ENCODE data around the gene KRTAP4-3. TPM values are rescaled to one million over a fixed set of nuclear protein-coding genes. Genes with fewer than 3 reads are reported as not detected.

KRTAP4-3 gene
- total RNA-seq, result not detected in 2 replicates

DNA sequence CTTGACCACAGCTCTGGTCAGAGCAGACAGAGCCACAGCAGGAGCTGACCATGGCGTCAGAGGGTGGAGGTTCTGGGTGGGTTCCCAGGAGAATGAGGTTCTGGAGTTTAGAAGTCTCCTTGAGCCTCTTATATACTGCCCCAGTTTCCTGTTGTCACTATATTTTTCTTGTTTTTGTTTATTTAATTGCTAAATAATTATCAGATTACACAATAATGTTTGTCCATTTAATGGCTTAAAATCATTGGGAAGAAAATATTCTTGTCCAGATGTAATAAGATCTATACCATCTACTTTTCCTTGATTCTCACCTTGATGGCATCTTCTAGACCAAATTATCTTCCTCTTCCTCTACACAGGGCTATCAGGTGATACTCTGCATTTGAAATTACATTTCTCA, at the start of gene KRTAP4-3:
KRTAP4-3 (minus strand) TSS at position 101 of the 400 bp plus-strand sequence; CDS start at position 52, 49 bp downstream.

DNA sequence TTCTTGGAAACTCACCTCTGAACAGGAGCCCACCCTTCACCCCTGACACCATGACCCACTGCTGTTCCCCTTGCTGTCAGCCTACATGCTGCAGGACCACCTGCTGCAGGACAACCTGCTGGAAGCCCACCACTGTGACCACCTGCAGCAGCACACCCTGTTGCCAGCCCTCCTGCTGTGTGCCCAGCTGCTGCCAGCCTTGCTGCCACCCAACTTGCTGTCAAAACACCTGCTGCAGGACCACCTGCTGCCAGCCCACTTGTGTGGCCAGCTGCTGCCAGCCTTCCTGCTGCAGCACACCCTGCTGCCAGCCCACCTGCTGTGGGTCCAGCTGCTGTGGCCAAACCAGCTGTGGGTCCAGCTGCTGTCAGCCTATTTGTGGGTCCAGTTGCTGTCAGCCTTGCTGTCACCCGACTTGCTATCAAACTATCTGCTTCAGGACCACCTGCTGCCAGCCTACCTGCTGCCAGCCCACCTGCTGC, 21.9 kb upstream of the KRTAP4-3 start, which contains the start of gene KRTAP9-1:
KRTAP9-1 (plus strand) TSS at position 51 of the 482 bp plus-strand sequence; CDS start at position 51, 0 bp downstream.

DNA sequence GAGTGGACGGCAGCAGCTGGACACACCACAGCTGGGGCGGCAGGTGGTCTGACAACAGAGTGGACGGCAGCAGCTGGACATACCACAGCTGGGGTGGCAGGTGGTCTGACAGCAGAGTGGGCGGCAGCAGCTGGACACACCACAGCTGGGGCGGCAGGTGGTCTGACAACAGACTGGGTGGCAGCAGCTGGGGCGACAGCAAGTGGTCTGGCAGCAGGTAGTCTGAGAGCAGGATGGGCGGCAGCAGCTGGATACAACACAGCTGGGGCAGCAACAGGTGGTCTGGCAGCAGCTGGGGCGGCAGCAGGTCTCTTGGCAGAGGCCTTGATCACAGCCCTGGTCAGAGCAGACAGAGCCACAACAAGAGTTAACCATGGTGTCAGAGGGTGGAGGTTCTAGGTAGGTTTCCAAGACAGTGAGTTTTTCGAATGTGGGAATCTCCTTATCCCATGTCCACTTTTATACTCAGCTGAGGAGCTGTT, 16.5 kb upstream of the KRTAP4-3 start, which contains the start of gene KRTAP4-1:
KRTAP4-1 (minus strand) TSS at position 432 of the 482 bp plus-strand sequence; CDS start at position 375, 57 bp downstream.

DNA sequence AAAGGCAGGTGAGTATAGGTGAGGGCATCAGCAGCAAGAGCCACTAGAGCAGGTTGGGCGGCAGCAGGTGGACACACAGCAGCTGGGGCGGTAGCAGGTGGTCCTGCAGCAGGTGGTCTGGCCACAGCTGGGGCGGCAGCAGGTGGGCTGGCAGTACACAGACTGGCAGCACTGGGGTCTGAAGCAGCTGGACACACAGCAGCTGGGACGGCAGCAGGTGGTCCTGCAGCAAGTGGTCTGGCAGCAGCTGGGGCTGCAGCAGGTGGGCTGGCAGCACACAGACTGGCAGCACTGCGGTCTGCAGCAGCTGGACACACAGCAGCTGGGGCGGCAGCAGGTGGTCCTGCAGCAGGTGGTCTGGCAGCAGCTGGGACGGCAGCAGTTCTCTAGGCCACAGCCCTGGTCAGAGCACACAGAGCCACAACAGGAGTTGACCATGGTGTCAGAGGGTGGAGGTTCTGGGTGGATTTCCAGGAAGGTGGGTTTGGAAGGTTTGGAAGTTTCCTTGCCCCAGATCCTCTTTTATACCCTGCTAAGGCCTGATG, 9.8 kb upstream of the KRTAP4-3 start, which contains the start of gene KRTAP4-2:
KRTAP4-2 (minus strand) TSS at position 495 of the 545 bp plus-strand sequence; CDS start at position 438, 57 bp downstream.

DNA sequence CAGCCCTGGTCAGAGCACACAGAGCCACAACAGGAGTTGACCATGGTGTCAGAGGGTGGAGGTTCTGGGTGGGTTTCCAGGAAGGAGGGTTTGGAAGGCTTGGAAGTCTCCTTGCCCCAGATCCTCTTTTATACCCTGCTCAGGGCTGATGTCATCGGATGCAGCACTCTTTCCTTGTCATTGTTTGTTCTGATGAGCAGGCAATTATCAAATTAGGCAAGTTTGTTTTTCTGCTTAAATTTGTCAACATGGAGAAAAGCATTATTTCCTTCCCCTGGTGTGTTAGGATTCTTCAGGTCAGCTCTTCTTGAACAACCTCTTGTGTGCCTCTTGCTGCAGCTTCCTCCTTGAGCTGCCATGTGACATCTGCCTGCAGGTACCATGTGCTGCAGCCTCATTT, 7.4 kb downstream of the KRTAP4-3 start, which contains the start of gene KRTAP4-4:
KRTAP4-4 (minus strand) TSS at position 101 of the 400 bp plus-strand sequence; CDS start at position 44, 57 bp downstream.

DNA sequence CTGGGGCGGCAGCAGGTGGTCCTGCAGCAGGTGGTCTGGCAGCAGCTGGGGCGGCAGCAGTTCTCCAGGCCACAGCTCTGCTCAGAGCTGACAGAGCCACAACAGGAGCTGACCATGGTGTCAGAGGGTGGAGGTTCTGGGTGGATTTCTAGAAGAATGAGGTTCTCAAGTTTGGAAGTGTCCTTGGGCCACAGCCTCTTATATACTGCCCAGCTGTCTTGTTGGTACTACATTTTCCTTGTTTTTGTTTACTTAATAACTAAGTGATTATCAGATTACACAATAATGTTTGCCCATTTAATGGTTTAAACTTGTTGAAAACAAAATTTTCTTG, 18.4 kb downstream of the KRTAP4-3 start, which contains the start of gene KRTAP4-5:
KRTAP4-5 (minus strand) TSS at position 174 of the 334 bp plus-strand sequence; CDS start at position 116, 58 bp downstream.

DNA sequence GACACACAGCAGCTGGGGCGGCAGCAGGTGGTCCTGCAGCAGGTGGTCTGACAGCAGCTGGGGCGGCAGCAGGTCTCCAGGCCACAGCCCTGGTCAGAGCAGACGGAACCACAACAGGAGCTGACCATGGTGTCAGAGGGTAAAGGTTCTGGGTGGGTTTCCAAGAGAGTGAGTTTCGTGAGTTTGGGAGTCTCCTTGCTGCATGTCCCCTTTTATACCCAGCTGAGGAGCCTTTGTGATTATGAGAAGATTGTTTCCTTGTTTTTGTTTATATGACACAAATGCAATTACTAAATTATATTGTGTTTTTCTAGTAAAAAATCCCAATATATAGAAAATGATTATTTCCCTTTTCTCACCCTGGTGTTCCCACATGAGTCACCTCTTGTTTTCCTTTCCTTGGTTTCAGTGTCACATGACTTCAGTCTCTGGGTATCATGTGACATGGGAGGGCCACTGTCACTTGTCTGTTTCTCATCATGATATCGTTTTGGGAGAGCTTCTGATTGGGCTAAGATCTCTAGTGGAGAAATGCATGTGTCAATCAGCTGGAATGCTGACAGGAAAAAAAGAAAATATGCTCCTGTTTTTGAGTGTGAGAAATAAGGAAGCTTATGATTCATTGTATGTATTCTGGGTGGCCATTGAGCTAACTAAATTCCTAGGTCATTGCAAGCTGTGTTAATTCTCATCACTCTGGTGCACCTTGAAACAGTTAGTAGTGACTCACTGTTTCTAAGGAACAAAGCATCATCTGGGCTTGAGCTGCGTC, 27.5 kb downstream of the KRTAP4-3 start, which contains the start of gene KRTAP4-6:
KRTAP4-6 (minus strand) TSS at position 185 of the 772 bp plus-strand sequence; CDS start at position 128, 57 bp downstream.

DNA sequence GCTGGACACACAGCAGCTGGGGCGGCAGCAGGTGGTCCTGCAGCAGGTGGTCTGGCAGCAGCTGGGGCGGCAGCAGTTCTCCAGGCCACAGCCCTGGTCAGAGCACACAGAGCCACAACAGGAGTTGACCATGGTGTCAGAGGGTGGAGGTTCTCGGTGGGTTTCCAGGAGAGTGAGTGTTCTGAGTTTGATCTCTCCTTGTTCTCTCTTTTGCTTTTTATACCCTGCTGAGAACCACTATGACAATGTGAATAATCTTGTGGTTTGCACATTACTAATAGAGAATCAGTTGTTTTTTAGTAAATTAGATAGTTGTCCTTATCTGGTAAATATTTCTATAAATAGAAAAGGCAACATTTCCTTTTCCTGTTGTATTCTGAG, 44.0 kb downstream of the KRTAP4-3 start, which contains the start of gene KRTAP4-12:
KRTAP4-12 (minus strand) TSS at position 192 of the 381 bp plus-strand sequence; CDS start at position 132, 60 bp downstream.

DNA sequence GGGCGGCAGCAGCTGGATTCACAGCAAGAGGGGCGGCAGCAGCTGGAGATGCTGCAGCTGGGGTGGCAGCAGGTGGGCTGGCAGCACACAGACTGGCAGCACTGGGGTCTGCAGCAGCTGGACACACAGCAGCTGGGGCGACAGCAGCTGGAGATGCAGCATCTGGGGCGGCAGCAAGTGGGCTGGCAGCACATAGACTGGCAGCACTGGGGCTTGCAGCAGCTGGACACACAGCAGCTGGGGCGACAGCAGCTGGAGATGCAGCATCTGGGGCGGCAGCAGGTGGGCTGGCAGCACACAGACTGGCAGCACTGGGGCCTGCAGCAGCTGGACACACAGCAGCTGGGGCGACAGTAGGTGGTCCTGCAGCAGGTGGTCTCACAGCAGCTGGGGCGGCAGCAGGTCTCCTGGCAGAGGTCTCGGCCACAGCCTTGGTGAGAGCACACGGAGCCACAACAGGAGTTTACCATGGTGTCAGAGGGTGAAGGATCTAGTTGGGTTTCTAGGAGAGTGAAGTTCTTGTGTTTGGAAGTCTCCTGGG, 50.1 kb downstream of the KRTAP4-3 start, which contains the start of gene KRTAP4-11:
KRTAP4-11 (minus strand) TSS at position 528 of the 541 bp plus-strand sequence; CDS start at position 470, 58 bp downstream.

Other genes starting within 250 kb of the KRTAP4-3 start
- gene KRT23, start 230.6 kb downstream of the KRTAP4-3 start, total RNA-seq, result under 0.01 TPM in 1 of 2 replicates, not detected in the other
- not detected in 2 replicates for gene KRT39, start 201.3 kb downstream of the KRTAP4-3 start, total RNA-seq
- not detected in 2 replicates for gene KRT40, start 183.9 kb downstream of the KRTAP4-3 start, total RNA-seq
- not detected in 2 replicates for gene KRTAP3-3, start 174.1 kb downstream of the KRTAP4-3 start, total RNA-seq
- gene KRTAP3-2, start 168.3 kb downstream of the KRTAP4-3 start, total RNA-seq, result not detected in 2 replicates
- not detected in 2 replicates for gene KRTAP3-1, start 159.1 kb downstream of the KRTAP4-3 start, total RNA-seq
- 0.50 and 0.59 TPM in 2 replicates for gene KRTAP1-5, start 141.0 kb downstream of the KRTAP4-3 start, total RNA-seq
- not detected in 2 replicates for gene KRTAP1-4, start 138.0 kb downstream of the KRTAP4-3 start, total RNA-seq
- not detected in 2 replicates for gene KRTAP1-3, start 133.3 kb downstream of the KRTAP4-3 start, total RNA-seq
- not detected in 2 replicates for gene KRTAP1-1, start 126.8 kb downstream of the KRTAP4-3 start, total RNA-seq
- gene KRTAP2-1, start 120.9 kb downstream of the KRTAP4-3 start, total RNA-seq, result not detected in 2 replicates
- gene KRTAP2-2, start 113.0 kb downstream of the KRTAP4-3 start, total RNA-seq, result not detected in 2 replicates
- not detected in 2 replicates for gene KRTAP2-3, start 108.1 kb downstream of the KRTAP4-3 start, total RNA-seq
- gene KRTAP2-4, start 102.3 kb downstream of the KRTAP4-3 start, total RNA-seq, result not detected in 2 replicates
- not detected in 2 replicates for gene KRTAP4-7, start 84.1 kb downstream of the KRTAP4-3 start, total RNA-seq
- not detected in 2 replicates for gene KRTAP4-8, start 70.1 kb downstream of the KRTAP4-3 start, total RNA-seq
- gene KRTAP4-16, start 66.0 kb downstream of the KRTAP4-3 start, total RNA-seq, result not detected in 2 replicates
- gene KRTAP4-9, start 62.8 kb downstream of the KRTAP4-3 start, total RNA-seq, result not detected in 2 replicates
- not detected in 2 replicates for gene KRTAP4-11, start 49.8 kb downstream of the KRTAP4-3 start, total RNA-seq
- gene KRTAP4-12, start 44.0 kb downstream of the KRTAP4-3 start, total RNA-seq, result not detected in 2 replicates
- not detected in 2 replicates for gene KRTAP4-6, start 27.7 kb downstream of the KRTAP4-3 start, total RNA-seq
- not detected in 2 replicates for gene KRTAP4-5, start 18.4 kb downstream of the KRTAP4-3 start, total RNA-seq
- not detected in 2 replicates for gene KRTAP4-4, start 7.5 kb downstream of the KRTAP4-3 start, total RNA-seq
- gene KRTAP4-2, start 10.0 kb upstream of the KRTAP4-3 start, total RNA-seq, result not detected in 2 replicates
- gene KRTAP4-1, start 16.7 kb upstream of the KRTAP4-3 start, total RNA-seq, result not detected in 2 replicates
- gene KRTAP9-1, start 21.7 kb upstream of the KRTAP4-3 start, total RNA-seq, result not detected in 2 replicates
- gene KRTAP9-2, start 58.4 kb upstream of the KRTAP4-3 start, total RNA-seq, result not detected in 2 replicates
- not detected in 2 replicates for gene KRTAP9-3, start 64.2 kb upstream of the KRTAP4-3 start, total RNA-seq
- gene KRTAP9-8, start 69.8 kb upstream of the KRTAP4-3 start, total RNA-seq, result not detected in 2 replicates
- gene KRTAP9-4, start 81.5 kb upstream of the KRTAP4-3 start, total RNA-seq, result not detected in 2 replicates
- gene KRTAP9-9, start 87.2 kb upstream of the KRTAP4-3 start, total RNA-seq, result not detected in 2 replicates
- gene KRTAP9-6, start 97.2 kb upstream of the KRTAP4-3 start, total RNA-seq, result not detected in 2 replicates
- not detected in 2 replicates for gene KRTAP9-7, start 107.5 kb upstream of the KRTAP4-3 start, total RNA-seq
- not detected in 2 replicates for gene KRTAP29-1, start 134.6 kb upstream of the KRTAP4-3 start, total RNA-seq
- gene KRTAP16-1, start 141.1 kb upstream of the KRTAP4-3 start, total RNA-seq, result not detected in 2 replicates
- gene KRTAP17-1, start 147.5 kb upstream of the KRTAP4-3 start, total RNA-seq, result not detected in 2 replicates
- not detected in 2 replicates for gene KRT33A, start 182.6 kb upstream of the KRTAP4-3 start, total RNA-seq
- not detected in 2 replicates for gene KRT33B, start 201.6 kb upstream of the KRTAP4-3 start, total RNA-seq
- 0.89 and 1.0 TPM in 2 replicates for gene KRT34, start 214.1 kb upstream of the KRTAP4-3 start, total RNA-seq
- gene KRT31, start 229.4 kb upstream of the KRTAP4-3 start, total RNA-seq, result not detected in 2 replicates

Data from bronchus fibroblast of lung (primary cell).